HG03520 (cell line): ENCODE results near the gene SRGAP2C.
"Not testable (repeated sequence)": the region's sequence is repeated elsewhere in the genome, so short reads cannot be mapped to it uniquely, and the experiment has no call there.

Experiments
- ATAC-seq: cut with Tn5 transposase; IDR thresholded peaks from one replicate; pipeline ENCODE4 v1.9.1; 2021; ENCODE audit warnings: mild to moderate bottlenecking, moderate library complexity; ENCODE audit not compliant: unreplicated experiment

Gene SRGAP2C

DNA sequence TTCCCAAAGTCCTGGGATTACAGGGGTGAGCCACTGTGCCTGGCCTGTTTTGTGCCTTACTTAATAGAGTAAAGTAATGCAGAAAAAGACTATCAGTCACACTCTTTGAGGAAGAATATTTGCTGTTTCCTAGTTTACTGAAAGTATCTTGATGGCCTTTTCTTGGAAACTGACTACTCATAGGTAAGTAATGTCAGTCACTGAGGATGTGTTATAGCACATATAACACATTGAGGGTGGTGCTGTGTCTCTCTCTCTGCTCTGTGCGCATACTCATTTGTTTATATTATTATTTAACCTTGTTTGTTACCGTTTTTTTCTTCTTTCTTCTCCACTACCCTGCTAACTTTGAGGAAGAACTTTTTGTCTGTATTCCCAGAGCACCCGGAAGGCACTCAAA lies 93.4 kb downstream of the SRGAP2C start:
- not testable (repeated sequence) for ATAC-seq

DNA sequence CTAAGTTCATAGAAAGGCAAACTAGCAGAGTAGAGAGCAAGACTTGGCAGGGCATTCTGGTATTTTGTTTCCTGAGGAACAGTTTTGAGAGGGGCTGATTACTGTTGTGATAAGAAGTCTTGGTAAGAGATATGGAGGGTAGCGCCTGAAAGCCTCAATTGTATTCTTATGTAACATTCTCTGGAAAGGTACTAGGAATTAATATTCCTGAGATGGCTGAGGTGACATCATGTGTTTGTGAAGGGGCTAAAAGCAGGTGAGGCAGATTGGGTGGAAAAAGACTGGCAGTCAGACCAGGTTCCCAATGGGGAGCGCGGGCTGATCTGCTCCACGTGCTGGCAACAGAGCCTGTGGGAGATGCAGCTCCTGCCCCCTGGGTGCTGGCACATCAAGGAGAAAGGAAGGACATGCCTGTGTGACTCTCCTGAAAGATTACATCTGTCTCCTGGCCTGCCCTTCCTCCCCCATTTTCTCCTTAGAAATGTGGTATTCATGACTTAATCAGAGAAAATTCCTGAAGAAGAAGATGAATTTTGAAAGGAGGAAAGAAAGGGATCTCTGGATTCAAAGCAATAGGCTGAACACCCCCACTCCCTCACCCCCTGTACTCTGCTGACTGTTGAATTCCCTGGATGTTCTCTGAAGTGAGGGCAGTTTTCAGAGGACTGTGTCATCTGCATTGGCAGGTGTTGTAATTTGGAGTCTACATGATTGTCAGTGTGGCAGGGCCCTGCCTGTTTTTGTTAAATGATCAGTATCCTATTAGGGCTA lies 94.2 kb downstream of the SRGAP2C start:
- ATAC-seq = not testable (repeated sequence)

- not testable (repeated sequence) for ATAC-seq
These were observed 94.7 kb downstream of the SRGAP2C start for GRCh38 chr1:121279548-121279898.

- ATAC-seq = not testable (repeated sequence)
These were observed 96.0 kb downstream of the SRGAP2C start for GRCh38 chr1:121280699-121281317.

DNA sequence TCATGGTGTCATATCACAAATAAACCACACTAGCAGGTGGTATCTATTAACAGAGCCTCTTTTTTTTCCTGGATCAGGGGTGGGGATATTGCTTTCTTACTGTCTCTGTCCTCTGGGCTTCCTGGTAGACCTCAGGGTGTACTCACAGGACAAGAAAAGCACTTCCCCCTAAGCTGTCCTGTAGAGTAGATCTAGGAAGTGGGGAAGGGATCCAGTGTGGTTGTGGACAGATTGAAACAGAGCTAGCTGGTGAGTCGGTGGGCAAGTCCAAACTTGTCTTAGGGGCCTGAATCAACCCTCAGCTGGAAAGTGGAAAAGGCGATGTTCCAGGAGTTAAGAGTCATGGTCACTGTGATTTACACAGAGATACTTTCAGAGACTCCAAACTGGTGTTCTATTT lies 96.7 kb downstream of the SRGAP2C start:
- ATAC-seq = not testable (repeated sequence)

GRCh38 chr1:121283587-121284180 lies 98.9 kb downstream of the SRGAP2C start:
- ATAC-seq = not testable (repeated sequence)

- ATAC-seq = not testable (repeated sequence)
These were observed 107.8 kb downstream of the SRGAP2C start for GRCh38 chr1:121292590-121292989.

- ATAC-seq = not testable (repeated sequence)
These were observed 108.8 kb downstream of the SRGAP2C start for GRCh38 chr1:121293263-121294204.

DNA sequence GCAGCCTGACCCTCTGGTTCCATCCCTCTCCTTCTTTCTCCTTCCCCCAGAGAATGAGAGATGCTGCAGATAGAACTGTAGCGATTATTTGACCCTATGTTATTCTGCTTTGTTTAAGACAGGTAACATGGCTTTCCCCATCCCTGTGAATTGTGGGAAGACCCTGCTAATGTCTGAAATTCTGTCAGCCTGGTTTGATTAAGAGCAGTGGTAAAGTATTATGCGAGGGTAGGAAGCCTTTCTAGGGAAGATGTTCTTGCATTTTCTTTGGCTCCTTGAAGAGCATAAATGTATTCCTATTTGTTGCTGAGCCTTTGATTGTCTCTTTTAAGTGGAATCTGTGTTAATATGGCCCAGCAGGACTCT lies 109.4 kb downstream of the SRGAP2C start:
- not testable (repeated sequence) for ATAC-seq

DNA sequence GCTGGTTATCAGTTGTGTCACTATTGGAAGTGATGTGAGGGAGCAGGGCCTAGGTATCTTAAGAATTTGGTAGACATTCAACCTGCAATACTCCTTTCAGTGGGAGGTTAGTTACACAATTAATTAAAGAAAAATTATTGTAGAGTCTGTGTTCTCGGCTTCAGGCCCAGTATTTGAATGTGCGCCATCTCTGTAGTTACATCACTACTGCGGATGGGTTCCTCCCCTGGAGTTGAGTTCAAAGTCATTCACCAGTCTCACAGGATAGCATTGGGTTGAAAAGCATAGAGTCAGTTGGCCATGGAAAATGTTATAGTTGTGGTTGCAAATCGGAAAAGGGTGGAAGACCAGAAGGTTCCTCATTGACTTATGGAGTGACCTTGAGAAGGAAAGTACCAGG lies 111.8 kb downstream of the SRGAP2C start:
- ATAC-seq = not testable (repeated sequence)

DNA sequence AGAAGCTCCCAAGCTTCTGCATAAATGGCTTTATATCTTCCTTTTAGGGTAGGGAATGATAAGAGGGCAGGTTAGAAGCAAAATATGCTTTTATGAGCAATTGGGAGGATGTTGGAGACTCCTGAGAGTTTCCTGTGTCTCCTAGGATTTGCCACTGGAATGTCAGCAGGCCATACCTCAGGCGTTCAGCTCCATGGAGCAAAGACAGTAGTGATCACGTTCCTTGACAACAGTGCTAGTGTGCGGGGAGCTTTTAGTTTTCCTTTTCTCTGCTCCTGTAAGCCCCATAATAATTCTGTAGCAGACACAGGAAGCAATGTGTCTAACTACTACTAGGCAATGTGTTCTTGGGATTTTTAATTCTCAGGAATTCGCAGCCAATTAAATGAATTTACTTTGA lies 113.8 kb downstream of the SRGAP2C start:
- ATAC-seq = not testable (repeated sequence)

DNA sequence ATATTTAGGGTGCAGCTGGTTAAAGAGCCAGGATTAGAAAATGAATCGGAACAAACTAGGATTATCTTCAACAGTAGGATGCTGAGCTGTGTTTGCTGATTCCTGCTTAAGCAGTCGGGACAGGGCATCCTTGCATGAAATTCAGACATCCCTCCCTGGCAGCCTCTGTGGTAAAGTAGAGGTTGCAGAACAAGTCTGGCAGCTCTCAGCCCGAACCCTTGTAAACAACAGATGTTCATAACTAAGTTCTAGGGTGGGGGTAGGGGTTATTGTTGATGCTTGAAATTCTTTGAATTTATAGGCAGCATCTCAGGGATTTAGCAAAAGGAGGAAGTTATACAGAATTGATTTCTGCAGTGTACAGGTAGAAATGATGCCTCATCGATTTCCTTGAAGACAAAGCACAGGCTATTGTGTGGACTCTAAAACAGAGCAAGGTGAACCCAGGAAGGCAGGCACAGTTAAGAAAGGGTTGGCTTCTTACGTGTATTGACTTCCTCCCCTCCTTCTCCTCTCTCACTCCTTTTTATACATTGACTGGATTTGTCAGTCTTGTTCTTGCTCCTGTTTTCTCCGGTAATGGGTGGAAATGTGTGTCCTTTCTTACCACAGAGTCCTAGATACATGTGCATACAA lies 114.9 kb downstream of the SRGAP2C start:
- not testable (repeated sequence) for ATAC-seq

DNA sequence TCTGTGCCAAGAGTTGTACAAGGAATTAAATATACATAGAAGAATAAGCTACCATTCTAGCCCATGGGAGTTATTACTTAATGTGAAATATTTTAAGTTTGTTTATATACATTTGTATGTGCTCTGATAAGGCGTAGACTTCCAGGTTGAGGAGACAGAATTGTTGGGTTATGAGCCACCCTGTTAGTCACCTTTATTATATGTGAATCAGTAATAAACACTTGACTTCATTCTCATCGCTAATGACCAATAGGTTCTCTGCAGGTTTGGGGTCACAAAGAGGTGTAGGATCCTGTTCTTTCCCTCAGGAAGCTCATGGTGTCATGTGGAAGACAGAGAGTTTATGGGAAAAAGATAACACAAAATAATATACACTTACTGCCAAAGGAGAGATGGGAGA lies 117.1 kb downstream of the SRGAP2C start:
- not testable (repeated sequence) for ATAC-seq

DNA sequence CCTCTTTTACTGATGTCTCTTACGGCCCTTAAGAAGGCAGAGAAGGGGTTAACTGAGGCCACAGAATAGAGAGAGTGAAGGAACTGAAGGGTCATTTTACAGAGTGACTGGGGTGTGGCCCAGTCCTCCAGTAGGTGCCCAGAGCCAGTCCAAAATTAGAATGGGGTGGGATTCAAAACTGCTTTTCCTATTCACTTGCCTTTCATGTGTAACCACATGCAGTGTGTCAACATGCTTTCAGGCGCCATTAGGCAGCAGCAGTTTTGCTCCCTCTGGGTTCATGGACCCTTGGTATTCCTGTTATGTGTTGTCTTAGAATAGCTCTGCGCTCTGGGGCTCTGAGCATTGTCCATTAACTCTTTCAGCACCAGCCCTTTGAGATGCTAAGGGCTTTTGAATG lies 123.0 kb downstream of the SRGAP2C start:
- ATAC-seq = not testable (repeated sequence)

DNA sequence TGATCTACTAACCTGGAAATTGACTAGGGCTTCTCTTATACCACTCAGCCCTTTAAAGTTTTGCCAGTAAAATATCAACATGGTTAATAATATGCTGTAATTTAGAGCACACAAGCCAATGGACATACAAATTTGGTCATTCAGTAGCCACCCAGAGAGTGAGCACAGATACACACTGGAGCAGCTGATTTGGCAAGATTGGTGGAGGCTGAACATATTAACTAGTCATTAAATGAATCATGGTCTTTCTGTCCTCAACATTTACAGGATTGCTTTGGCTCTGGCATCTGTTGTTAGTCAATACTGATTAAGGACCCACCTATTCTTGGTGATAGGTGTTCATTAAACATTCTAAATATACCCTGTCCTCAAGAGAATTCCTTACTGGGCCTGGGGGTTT lies 130.7 kb downstream of the SRGAP2C start:
- not testable (repeated sequence) for ATAC-seq

- not testable (repeated sequence) for ATAC-seq
These were observed 131.3 kb downstream of the SRGAP2C start for GRCh38 chr1:121316081-121316480.

GRCh38 chr1:121317491-121318468 lies 133.0 kb downstream of the SRGAP2C start:
- ATAC-seq = not testable (repeated sequence)

- ATAC-seq = not testable (repeated sequence)
These were observed 133.9 kb downstream of the SRGAP2C start for GRCh38 chr1:121318687-121319086.

DNA sequence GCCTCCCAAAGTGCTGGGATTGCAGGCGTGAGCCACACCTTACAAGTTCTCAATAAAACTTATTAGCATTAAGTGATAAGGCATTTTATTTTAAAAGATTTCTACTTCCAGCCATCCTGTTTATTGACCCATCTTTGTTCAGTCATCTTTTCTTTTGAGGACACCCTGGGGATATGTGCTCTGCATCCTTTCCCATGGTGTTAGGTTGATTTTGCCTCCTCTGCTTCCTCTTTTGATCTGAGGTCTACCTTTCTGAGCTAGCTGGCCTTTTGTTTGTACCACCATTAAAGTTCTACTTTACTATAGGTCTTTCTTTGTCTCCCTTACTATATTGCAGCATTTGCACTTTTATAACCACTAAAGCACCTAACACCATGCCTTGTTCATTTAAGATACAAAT lies 136.9 kb downstream of the SRGAP2C start:
- not testable (repeated sequence) for ATAC-seq
